Measurements from ENCODE around the gene MGAT5. TPM values are rescaled to one million over a fixed set of nuclear protein-coding genes. Genes with fewer than 3 reads are reported as not detected.

Gene MGAT5
- total RNA-seq, 1 donor from 2014 or later, result 32.5 TPM

DNA sequence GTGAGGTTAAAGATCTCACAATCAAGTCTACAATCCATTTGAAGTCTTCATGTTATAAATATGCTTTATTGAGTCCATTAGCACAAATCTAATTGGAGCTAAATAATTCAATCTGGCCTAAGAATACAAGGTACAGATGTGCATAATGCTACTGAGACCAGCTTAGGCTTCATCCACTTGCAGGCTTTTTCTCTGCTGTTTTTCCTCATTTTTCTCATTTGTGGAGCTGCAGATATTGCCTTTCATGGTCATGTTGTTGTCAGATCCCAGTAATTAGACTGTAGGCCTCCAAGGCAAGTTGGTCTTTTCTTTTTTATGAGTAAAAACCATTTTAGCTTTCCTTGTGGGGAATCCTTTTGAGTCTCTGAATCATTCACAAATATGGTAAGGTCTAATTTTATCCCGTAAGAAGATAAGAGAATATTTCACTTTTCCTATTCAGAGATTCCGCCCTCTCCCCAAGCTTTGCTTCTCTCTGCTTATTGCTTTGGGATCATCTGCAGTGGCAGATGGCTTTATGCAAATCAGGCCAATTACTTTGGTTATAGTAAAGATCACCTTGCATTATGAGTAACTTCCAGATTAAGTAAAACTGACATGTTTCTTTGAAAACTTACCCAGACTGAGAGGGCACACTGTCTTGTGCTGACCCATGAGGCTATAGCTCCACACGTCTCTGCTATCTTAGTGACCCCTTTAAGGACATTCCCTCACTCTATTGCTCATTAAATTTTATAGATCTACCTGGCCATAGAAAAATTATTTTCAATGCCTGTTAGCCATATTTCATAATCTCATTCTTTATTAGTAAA is 80.9 kb downstream of the MGAT5 start:
- TF ChIP-seq, protein P1, sequence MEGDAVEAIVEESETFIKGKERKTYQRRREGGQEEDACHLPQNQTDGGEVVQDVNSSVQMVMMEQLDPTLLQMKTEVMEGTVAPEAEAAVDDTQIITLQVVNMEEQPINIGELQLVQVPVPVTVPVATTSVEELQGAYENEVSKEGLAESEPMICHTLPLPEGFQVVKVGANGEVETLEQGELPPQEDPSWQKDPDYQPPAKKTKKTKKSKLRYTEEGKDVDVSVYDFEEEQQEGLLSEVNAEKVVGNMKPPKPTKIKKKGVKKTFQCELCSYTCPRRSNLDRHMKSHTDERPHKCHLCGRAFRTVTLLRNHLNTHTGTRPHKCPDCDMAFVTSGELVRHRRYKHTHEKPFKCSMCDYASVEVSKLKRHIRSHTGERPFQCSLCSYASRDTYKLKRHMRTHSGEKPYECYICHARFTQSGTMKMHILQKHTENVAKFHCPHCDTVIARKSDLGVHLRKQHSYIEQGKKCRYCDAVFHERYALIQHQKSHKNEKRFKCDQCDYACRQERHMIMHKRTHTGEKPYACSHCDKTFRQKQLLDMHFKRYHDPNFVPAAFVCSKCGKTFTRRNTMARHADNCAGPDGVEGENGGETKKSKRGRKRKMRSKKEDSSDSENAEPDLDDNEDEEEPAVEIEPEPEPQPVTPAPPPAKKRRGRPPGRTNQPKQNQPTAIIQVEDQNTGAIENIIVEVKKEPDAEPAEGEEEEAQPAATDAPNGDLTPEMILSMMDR (IDR thresholded peaks at IDR 0.05; ENCODE audit: insufficient read depth, low read length, poor library complexity, severe bottlenecking), result no peak
- Histone ChIP-seq H3K27me3 (ENCODE audit: control insufficient read depth, insufficient read depth, low read length) (no peaks in the 10 kb centered on the region), H3K4me3 (ENCODE audit: low read depth, low read length) (no peak overlapping the region), H3K36me3 (ENCODE audit: control insufficient read depth, insufficient read depth, low read length) (no peaks in the 10 kb centered on the region)
- DNase-seq (ENCODE audit: low read depth), result no peak

DNA sequence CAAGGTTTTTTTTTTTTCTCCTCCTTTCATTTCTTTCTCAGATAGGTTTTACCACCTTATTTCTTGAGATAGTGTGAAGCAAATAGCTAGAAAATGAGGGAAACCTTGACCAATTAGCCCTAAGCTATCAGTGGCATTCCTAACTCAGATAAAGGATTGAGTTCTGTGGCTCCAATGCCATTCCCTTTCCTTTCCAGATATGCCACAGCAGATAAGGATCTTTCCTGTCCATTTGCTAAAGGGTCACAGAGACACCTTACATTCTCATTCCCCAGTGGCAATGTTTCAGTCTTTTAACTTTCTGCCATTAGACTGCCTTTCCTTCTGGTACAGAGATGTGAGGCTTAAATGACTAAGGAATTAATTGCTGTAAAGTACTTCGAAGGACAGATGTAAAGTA is 81.7 kb downstream of the MGAT5 start:
- Histone ChIP-seq H3K27me3 (ENCODE audit: control insufficient read depth, insufficient read depth, low read length) (no peaks in the 10 kb centered on the region), H3K36me3 (ENCODE audit: control insufficient read depth, insufficient read depth, low read length) (no peaks in the 10 kb centered on the region), H3K4me3 (ENCODE audit: low read depth, low read length) (no peak overlapping the region)
- TF ChIP-seq, protein P1 (IDR thresholded peaks at IDR 0.05; ENCODE audit: insufficient read depth, low read length, poor library complexity, severe bottlenecking), result no peak
- DNase-seq (ENCODE audit: low read depth), result no peak

DNA sequence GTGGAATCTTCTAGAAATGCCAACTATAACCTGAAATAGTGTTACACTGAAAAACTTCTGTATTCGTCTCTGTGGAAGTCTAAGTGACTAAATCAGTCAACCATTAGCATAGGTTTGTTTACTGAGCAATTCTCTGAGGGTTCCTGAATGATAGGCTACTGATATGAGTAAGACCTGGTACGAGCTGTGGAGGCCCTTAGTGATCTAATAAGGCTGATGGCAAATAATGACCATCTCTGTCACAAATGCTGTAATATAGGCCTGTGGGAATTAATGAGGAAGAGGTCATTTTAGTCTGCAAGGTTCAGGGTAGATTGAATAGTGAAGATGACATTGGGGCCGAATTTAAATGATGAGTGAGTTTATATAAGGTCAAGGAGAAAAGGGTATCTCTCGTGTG is 82.5 kb downstream of the MGAT5 start:
- Histone ChIP-seq H3K36me3 (ENCODE audit: control insufficient read depth, insufficient read depth, low read length) (no peaks in the 10 kb centered on the region), H3K27me3 (ENCODE audit: control insufficient read depth, insufficient read depth, low read length) (no peaks in the 10 kb centered on the region), H3K4me3 (ENCODE audit: low read depth, low read length) (no peak overlapping the region)
- TF ChIP-seq, protein P1 (IDR thresholded peaks at IDR 0.05; ENCODE audit: insufficient read depth, low read length, poor library complexity, severe bottlenecking), result no peak
- no peak for DNase-seq (ENCODE audit: low read depth)

DNA sequence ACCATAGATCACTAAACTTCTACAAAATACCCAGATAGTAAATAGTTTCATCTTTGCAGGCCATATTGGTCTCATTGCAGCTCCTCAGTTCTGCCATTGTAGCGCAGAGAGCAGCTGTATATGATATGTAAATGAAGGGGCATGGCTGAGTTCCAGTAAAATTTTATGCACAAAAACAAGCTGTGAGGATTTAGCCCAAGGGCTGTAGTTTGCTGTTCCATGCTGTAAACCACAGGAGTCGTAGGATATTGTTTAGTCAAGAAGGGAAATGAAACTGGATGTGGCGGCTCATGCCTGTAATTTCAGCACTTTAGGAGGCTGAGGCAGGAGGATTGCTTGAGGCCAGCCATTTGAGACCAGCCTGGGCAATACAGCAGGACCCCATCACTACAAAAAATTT is 83.0 kb downstream of the MGAT5 start:
- H3K36me3 ChIP-seq (ENCODE audit: control insufficient read depth, insufficient read depth, low read length), result no peaks in the 10 kb centered on the region
- DNase-seq (ENCODE audit: low read depth), result no peak
- no peak overlapping the region for H3K4me3 ChIP-seq (ENCODE audit: low read depth, low read length)
- no peaks in the 10 kb centered on the region for H3K27me3 ChIP-seq (ENCODE audit: control insufficient read depth, insufficient read depth, low read length)
- TF ChIP-seq, protein P1 (IDR thresholded peaks at IDR 0.05; ENCODE audit: insufficient read depth, low read length, poor library complexity, severe bottlenecking), result no peak

DNA sequence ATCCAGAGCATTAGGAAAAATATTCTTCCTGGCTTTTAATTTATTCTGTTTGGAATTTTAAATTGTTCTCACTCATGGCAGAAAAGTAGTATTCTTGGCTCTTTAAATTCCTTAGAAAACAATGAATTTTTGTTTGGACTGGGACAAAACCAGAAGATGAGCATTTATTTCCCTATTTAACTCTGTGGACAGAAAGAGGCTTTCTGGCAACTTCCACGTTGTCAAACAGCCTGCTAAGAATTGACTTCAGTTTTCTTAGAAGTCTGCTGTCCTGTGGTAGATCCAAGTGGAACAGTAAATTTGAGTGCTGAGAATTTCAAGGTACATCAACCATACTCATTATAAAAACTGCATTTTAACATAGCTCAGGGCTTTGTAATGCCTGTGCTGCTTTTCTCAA is 83.8 kb downstream of the MGAT5 start:
- H3K4me3 ChIP-seq (ENCODE audit: low read depth, low read length), result no peak overlapping the region
- no peak for DNase-seq (ENCODE audit: low read depth)
- TF ChIP-seq, protein P1 (IDR thresholded peaks at IDR 0.05; ENCODE audit: insufficient read depth, low read length, poor library complexity, severe bottlenecking), result no peak
- no peaks in the 10 kb centered on the region for H3K27me3 ChIP-seq (ENCODE audit: control insufficient read depth, insufficient read depth, low read length)
- H3K36me3 ChIP-seq (ENCODE audit: control insufficient read depth, insufficient read depth, low read length), result no peaks in the 10 kb centered on the region

DNA sequence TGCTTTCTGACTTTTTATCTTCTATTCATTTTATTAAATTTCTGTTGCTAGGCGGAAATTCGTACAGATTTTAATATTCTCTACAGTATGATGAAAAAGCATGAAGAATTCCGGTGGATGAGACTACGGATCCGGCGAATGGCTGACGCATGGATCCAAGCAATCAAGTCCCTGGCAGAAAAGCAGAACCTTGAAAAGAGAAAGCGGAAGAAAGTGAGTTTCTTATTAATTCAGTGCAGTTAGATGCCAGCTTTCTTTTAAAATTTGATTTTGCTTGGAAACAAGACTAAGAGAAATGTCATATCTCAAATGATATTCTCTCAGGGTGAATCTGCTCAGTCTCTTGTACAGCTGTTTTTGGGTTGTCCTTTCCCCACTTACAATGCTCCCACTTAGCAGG is 84.3 kb downstream of the MGAT5 start:
- no peaks in the 10 kb centered on the region for H3K27me3 ChIP-seq (ENCODE audit: control insufficient read depth, insufficient read depth, low read length)
- H3K4me3 ChIP-seq (ENCODE audit: low read depth, low read length), result no peak overlapping the region
- TF ChIP-seq, protein P1 (IDR thresholded peaks at IDR 0.05; ENCODE audit: insufficient read depth, low read length, poor library complexity, severe bottlenecking), result no peak
- no peak for DNase-seq (ENCODE audit: low read depth)
- no peaks in the 10 kb centered on the region for H3K36me3 ChIP-seq (ENCODE audit: control insufficient read depth, insufficient read depth, low read length)

All from kidney epithelial cell (primary cell).